ENCODE measurements around the gene MAML1.

DNA sequence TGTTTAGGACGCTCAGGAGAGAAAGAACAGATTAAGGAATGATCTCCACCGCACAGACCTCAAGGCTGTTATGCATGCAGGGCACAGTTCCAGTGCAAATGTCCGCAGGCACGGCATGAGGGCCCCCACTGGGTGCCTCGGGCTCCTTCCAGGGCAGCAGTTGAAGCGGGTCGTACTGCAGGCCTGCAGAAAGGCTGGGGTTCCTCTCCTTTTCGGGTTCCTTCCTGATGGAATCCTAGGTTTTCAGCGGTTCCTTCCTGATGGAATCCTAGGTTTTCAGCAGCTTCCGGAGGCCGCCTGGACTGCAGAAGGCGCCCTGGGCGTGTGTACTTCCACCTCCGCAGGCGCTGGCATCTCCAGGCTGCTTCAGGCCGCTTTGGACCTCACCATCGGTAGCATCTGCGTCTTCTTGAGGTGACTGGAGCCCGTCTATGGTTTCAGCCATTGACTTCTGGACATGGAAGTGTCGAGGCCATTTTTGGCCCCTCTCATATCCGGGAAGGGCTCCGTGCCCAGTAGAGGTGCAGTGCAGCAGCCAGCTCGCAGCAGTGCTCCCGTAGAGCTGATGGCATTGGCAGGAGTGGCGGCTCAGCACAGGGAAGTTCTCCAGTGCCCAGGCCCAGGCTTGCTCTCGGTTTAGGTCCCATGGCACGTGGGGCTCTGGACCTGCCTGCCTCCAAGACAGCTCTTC, 79.7 kb downstream of the MAML1 start:
- TF ChIP-seq EP300 (IDR thresholded peaks at IDR 0.05) (no peak), POLR2A (IDR thresholded peaks at IDR 0.05) (no peak)

Data from gastroesophageal sphincter (tissue), 2 donors.